Right kidney (tissue), 1 donor: ENCODE measurements around the gene COG7.
"Not testable (repeated sequence)": the region's sequence is repeated elsewhere in the genome, so short reads cannot be mapped to it uniquely, and the experiment has no call there.

Experiments used
- DNase-seq: peaks from one replicate; pipeline ENCODE4 v3.0.0-alpha.2; 2016

Gene COG7

DNA sequence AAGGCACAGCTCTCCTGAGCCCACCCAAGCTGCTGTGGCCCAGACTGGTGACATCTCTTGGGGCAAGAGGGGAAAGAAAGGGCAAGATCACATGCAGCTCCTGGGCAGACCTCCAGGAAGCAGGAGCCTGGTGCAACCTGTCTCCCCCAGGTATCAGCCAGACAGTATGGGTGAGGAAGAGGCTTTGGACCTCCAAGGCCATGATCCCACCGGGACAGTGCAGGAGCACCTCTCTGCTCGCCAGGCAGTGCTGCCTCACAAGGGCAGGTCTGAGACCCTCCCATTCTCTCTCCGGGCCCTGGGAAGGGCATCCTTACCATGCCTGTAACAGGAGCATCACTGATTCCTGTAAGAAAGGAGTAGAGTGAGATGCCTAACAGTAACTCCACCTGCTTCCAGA, 25.6 kb upstream of the COG7 start:
- DNase-seq = no peak

DNA sequence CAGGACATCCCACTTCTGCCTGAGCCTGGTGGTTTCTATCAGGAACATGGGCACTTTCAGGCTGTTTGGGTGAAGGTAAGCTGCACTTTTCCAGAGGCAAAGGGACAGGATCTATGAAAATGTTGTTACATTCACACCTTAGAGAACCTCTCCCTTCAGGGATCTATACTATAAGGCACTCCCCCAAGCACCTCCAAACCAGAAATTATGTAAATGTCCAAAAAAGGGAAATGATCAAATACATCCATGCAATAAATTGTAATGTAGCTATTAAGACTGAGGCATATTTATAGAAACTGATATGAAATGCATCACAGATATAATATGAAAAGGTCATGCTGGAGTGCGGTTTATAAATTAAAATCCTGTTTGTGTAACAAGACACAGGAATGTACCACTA, 23.3 kb upstream of the COG7 start:
- no peak for DNase-seq

DNA sequence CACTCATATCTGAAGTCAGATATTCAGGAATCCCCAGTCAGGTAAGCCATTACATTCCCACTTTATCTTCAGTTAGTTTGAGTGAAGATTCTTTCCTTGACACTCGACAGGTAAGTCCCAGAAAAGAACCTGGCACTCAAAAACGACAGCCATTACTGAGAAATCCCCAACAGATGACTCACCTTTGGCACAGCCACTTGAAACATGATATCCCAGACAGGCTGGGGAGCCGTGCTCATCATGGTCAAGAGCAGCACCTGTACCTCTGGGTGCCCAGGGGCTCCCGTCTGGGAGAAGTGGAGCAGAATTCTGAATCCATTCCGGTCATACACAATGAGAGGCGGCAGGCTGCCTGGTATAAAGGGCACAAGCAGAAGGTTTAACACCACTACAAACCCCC, 16.8 kb upstream of the COG7 start:
- DNase-seq = no peak

DNA sequence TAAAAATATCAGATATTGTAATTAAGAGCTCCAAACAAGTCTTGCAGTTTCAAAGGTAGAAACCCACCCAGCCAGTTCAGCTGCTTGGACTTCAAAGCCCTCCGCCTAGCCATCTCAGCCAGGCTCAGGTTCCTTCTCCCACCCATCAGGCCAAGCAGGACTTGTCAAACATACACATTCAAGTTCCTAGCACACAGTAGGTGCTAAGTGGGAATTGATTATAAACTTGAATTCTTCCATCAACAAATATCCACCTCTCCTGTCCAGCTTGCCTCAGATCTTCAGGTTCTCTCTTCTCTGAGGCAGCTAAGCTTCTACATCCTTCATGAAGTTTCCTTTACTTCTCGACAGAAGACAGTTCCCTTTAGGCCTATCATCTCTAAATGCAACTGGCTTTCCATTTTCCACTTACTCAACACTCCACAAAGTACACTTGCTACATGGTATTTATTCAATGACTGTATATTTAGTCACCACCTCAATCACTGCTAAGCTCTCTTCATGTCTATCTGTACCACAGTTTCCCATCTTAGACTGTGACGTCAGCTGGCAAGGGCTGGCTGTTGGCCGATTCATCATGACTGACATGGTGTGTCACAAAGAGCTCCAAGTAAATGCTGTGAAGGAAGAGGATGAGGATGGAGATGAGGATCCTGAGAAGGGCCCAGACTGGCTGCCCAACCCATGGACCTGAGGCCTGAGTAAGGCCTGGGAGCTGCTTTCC, 13.3 kb upstream of the COG7 start:
- DNase-seq = no peak

DNA sequence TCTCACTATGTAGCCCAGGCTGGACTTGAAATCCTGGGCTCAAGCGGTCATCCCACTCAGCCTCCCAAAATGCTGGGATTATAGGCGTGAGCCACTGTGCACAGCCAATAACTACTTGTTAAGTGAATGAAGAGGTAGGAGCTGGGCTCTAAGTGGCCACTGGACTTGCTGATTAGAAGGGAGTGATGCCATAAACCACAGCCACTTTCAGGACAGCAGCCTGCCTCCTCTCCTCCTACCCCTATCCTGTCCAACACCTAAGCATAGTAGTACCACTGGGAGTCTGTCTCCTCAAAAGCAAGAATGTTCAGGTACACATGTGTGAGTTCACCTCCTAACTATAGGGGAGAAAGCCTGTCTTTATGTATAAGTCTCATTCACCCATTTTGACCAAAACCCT, 12.2 kb upstream of the COG7 start:
- no peak for DNase-seq

DNA sequence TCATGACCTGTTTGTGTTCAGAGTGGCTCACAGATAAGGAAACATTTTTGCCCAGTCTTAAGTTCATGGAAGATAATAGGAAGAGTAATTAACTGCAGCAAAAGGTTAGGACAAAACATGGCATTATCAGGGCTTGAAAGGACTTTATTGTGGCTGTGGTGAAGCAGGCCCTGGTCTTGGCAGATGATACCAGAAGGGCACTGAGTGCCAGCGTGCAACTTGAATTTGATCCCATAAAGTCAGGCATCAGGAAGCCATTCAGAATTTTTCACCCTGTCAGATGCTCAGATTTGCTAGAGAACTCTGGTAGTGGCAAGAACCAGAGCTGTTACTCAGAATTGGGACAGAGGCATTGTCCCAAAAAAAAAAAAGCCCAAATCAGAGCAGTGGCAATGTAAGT, 11.2 kb upstream of the COG7 start:
- no peak for DNase-seq

DNA sequence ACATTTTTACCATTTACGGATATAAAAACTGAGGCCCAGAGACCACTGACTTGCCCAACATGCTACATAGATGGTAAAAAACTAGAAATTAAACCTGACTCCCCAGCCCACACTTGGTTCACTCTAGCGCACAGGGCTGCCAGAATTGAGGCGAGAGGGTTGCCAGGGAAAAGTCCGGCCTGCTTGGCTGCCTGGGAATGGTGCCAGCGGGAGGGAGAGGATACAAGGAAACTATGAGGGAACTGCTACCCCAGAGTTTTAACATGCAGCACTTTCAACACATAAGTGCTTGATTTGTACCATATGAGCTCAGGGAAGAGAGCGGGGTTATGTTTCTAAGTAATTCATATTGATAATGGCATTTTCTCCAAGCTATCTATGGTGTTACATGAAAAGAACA, 10.0 kb upstream of the COG7 start:
- DNase-seq = not testable (repeated sequence)

DNA sequence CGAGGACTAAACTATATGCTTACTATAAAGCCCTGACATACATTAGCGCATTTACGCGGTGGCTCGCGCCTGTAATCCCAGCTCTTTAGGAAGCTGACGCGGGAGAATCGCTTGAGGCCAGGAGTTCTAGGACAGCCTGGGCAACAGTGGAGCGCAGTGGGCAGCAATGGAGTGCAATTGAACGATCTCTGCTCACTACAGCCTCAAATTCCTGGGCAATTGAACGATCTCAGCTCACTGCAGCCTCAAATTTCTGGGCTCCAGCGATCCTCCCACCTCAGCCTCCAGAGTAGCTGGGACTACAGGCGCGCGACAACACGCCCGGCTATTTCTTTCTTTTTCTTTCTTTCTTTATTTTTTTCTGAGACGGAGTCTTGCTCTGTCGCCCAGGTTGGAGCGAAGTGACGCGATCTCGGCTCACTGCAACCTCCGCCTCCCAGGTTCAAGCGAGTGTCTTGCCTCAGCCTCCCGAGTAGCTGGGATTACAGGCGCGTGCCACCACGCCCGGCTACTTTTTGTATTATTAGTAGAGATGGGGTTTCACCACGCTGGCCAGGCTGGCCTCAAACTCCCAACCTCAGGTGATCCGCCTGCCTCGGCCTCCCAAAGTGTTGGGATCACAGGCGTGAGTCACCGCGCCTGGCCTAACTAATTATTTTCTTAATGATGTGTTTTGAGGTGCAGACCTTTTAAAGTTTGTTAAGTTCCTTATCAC, 506 bp upstream of the COG7 start:
- DNase-seq = no peak

DNA sequence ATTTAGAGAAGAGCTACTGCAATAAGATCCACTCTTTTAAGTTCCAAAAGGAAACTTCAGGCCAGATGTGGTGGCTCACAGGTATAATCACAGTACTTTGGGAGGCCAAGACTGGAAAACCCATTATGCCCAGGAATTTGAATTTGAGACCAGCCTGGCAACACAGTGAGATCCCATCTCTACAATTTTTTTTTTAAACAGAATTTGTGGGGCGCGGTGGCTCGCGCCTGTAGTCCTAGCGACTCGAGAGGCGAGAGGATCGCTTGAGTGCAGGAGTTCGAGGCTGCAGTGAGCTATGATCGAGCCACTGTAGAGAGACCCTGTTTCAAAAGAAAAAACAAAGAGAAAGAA, 793 bp downstream of the COG7 start:
- no peak for DNase-seq

DNA sequence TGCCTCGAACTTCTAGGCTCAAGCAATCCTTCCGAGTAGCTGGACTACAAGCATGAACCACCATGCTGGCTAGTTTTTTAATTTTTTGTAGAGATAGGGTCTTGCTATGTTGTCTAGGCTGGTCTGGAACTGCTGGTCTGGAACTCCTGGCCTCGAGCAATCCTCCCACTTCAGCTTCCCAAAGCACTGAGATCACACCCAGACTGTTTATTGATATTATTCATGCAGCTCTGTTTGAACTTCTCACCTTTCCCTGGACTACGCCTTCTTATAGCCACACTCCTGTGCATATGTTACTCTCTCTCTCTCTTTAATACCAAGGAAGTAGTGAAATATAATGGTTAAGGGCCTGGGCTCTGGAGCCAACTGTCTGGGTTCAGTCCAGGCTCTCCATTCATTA, 4.6 kb downstream of the COG7 start:
- no peak for DNase-seq

DNA sequence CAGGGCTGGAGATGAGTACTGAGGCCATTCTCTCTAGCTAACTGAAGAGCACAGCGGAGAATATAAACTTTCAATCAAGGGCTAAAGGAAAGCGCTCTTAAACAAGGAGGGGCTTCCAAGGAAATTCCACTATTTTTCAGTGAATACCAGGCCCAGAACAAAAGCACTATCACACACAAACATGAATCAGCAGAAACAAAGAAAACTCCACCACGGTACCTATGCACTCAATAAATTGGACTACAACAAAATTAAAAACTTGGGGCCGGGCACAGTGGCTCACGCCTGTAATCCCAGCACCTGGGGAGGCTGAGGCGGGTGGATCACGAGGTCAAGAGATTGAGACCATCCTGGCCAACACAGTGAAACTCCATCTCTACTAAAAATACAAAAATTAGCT, 15.4 kb downstream of the COG7 start:
- not testable (repeated sequence) for DNase-seq

DNA sequence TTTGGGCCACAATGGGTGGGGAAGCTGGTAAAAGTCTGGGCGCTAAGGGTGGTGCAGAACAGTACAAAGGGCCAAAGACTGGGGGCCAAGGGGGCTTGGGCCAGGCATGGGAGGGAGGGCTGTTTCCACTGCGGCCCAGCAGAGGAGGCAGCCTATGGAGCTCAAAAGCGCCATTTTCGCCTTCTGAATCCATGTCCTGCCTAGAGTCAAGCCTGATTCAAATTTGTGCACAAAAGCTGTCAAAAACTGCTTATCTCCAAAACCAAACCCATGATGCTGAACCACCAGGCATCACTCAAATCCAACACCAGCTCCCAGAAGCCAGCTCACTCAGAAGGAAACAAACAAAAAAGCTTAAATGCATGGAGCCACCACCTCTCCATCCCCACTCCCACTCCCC, 16.0 kb downstream of the COG7 start:
- no peak for DNase-seq

DNA sequence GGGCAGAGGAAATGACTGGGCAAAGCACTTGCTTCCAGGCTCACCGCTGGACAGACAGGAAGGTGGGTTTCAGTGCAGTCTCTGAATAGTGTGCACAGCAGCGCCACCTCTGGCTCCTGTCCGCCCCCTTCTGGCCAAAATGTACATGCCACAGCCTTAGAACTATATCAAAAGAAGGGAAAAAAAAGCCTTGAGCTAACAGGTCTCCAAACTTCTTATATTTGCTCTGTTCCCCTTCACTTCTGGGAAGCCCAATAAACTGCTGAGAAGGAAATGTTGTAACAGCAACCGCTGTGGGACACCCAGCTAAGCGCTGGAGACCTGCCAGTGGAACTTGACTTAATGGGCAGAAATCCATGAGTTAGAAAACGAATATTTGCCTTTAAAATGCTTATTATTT, 17.5 kb downstream of the COG7 start:
- DNase-seq = peak; percentile 14

DNA sequence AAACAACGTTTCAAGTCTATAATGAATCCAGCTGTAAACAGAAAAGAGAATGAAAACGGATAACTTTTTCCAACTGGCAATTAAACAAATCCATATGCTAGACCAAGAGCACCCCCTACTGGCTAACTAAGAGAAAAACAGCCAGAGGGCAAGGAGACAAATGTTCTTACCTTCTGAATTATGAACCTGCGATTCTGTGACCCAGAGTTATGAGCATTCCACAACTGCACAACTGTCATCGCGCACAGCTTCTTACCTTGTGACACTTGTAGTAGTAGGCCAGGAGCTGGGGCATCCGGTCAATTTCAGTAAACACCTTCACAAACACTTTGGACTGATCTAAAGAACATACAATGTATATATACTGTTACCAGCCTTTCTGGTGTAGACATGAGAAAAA, 18.6 kb downstream of the COG7 start:
- peak; percentile 33 for DNase-seq

DNA sequence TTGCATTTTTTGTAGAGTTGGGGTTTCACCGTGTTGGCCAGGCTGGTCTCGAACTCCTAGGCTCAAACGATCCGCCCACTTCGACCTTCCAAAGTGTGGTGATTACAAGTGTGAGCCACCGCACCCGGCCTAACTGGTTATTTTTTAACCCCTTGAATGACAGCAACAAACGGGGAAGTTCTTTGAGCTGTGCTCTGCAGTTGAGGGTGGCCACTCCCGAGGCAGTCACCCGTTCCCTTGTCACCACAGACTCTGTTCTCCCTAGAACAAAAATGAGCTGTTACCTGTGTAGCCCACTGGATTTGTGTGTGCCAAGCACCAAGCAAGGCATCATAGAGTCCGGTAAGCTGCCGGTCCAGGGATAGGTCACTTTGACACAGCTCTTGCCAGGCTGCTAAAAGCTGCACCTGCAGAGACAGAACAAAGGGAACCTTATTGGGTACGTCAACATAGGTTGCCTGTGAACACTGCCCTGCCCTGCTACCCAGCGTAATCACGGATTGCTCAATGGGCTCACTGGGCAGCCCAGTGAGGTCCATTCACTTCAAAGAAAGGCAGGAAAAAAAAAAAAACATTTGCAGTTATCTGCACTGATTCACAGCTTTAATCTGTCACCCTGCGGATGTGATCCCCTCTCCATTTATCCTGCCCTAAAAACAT, 19.6 kb downstream of the COG7 start:
- no peak for DNase-seq

DNA sequence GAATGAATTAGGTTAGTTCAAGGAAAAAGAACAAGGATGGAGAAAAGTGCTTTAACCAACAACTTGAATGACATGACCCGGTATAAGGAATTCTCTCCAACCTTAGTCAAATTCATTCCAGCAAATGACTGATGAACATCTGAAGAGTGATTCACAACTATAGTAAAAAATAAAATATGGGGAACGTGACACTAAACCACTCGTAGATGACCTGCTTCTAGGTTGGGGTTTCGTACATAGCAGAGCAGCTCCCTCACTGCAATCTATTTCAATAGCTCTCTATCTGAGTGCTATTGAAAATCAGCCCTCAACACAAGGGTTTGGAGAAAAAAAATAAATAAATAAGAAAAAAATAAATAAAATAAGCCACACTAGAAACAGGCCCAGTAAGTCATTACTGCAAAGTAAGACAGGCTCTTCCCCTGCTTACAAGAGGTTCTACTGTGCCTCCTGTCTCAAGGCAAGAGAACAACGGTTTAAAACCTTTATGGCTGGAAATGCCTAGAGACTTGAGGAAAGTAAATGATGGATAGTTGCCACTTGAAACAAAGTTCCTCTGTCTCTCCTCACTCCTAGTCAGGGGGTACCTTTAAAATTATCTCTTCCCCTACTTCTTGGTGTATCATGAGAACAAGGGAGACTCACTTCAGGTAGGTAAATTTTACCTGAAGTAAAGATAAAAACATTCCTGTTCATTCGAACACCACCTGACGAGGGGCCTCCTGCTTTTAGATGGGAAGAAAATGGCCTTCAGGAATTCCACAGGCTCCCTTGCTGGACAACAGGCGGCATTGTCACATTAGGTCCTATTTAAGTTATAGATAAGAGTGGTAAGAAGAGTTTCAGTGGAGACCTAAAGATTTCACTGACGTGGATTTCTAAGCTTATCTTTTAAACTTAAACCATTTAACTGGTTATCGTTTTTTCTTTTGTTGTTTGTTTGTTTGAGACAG, 20.5 kb downstream of the COG7 start:
- DNase-seq = no peak

DNA sequence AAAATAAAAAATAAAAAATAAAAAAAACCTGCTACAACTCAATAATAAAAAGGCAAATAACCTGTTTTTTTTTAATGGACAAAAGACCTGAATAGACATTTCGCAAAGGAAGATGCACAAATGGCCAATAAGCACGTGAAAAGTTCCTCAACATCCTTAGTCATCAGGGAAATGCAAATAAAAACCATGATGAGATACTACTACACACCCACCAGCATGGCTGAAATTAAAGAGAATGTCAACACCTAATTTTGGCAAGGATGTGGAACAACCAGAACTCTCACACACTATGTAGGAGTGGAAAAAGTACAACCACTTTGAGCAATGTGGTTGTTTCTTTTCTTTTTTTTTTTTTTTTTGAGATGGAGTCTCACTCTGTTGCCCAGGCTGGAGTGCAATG, 24.6 kb downstream of the COG7 start:
- DNase-seq = no peak

DNA sequence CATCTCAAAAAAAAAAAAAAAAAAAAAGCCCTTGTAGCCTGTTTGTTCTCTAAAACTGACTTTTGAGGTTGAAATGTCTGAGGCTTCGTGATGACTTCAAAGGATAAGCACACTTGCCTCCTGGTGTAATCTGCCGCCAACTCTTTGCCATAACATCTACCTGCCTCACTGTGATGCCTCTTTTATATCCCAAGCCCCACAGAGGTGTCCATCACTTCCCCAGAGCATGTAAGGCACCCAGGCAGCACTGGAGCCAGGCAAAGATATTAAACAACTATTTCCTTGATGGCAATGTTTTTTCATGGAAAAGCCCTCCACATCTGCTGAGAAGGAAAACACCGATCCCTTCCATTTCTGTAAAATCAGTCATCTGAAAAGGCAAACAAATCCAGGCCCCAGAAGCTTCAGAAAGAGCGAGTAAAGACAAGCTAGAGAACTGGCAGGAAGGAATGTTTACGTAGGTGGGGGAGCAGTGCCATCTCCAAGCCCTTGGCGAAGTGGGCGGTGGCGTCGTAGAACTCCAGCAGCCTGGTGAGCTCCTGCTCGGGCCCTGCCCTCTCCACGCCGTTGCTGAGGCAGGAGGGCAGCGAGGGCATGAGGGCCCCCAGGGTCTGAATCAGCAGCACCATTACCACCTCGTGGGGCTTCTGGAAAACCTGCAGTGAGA, 28.6 kb downstream of the COG7 start:
- peak; percentile 37 for DNase-seq

DNA sequence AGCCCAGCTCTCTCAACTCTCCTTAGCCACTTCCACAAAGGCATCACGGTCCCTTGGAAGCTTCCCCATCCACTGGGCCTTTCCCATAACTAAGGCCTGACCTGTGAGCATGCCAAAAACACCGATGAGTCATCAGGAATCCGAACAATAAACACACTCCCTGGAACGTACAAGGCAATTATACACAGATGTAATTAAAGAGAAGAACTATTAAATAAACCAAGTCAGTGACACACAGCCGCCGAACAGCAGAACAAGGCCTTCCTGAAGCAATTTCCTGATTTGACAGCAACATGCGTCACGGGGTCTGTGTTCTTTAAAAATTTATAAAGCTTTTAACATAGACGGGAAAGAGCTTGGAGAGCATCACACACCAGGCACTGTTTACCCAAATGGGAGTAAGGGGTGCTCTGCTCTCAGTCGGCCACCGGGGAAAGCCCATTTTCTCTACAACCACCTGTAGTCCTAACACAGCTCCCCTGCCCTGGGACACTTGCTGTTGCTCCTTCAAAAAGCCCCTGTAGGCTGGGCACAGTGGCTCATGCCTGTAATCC, 29.4 kb downstream of the COG7 start:
- DNase-seq = peak; percentile 12

DNA sequence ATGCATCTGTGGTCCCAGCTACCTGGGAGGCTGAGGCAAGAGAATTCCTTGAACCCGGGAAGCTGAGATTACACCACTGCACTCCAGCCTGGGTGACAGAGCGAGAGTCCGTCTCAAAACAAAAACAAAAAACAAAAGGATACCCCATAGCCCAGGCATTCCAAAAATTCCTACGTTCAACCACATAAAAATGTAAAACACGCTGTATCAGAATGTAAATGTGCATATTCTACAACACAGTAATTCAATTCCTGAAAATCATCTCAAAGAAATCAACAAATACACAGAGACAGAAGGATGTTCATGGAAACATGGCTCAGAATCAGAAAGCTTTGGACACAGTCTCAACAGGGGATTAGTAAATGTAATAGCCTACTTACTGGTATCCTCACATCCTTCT, 33.0 kb downstream of the COG7 start:
- no peak for DNase-seq

DNA sequence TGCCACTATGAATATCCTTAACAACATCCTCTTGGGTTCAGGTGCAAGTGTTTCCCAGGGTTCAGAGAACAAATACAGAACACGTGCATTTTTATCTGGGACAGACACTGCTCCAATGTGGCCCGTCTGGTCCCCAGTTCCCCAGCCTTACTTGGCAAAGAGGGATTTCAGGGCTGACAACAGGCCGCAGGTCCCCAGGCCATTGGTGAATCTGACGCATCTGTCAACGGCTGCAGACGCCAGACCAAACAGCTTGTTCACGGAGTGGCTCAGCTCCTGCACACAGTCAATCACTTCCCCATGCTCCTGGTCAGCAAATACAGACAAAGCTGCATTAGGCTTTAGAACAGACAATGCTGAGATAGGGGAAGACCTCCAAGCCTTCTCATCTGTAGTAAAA, 36.2 kb downstream of the COG7 start:
- DNase-seq = no peak

DNA sequence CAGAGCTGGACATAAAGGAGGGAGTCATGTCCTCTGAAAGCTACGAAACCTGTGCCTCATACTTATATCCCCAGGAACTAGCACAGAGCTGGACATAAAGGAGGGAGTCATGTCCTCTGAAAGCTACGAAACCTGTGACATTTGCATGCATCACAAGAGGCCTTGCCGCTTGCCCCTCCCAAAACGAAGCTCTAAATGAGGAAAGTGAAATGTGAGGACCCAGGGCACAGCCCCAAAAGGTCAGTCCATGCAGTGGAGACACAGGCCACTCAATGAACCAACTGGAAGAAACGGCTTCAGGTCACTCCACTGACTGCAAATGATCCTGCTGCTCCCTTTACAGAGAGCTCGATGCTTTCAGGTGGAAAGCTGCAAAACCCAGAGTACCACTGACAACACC, 38.3 kb downstream of the COG7 start:
- no peak for DNase-seq
